Epithelial cell of proximal tubule (primary cell): Measurements from ENCODE around the gene IL6R. TPM values are rescaled to one million over a fixed set of nuclear protein-coding genes. Genes with fewer than 3 reads are reported as not detected.

Experiments used
- DNase-seq: peaks from one replicate; pipeline ENCODE4 v3.0.0-alpha.2; 2011; ENCODE audit warnings: low read depth
- H3K4me3 ChIP-seq: 2 replicates; pipeline ENCODE4 v1.5.1; 2011; ENCODE audit warnings: low read depth, mild to moderate bottlenecking, low read length
- CTCF ChIP-seq: conservative IDR thresholded peaks from 2 replicates; pipeline ENCODE4 v1.5.1; 2012; ENCODE audit warnings: low read depth, mild to moderate bottlenecking, low read length
- total RNA-seq: library from RNA; depleted of rRNA; stranded (reverse); fragments of >200 nt; gene quantifications from 2 replicates; pipeline ENCODE4 v1.2.3, GENCODE V29; 2015

IL6R gene
- total RNA-seq, 1 donor from 2014 or later, result 9.5 TPM

DNA sequence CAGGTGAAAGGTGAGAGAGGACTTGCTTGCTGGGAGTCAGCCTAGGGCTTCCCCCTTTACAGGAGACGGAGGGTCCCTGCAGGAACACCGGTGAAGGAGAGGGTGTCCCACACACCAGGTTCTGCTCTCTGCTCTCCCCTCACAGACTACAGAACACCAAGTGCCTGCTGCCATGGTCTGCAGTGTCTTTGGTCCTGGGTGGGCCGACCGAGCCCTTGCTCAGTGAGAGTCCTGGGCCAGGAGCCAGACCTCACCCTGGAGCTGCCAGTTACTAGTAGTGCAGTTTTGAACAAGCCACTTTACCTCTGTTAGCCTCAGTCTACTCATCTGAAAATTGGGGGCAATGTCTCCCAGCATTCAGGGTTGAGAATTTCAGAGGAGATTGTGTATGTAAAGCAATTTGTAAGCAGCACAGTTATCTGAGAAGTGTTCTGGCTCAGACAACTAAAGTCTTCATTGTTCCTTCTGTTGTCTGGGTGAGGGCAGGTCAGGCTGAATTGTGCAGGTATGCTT, 2.7 kb upstream of the IL6R start:
- no peak for DNase-seq
- no peak for TF ChIP-seq CTCF
- no peak overlapping the region for H3K4me3 ChIP-seq

GRCh38 chr1:154403261-154403943, 1.7 kb upstream of the IL6R start:
- DNase-seq, result no peak
- no peak overlapping the region for H3K4me3 ChIP-seq
- no peak for TF ChIP-seq CTCF

GRCh38 chr1:154403983-154404382, 1.2 kb upstream of the IL6R start:
- TF ChIP-seq CTCF, result no peak
- no peak for DNase-seq
- H3K4me3 ChIP-seq, result no peak overlapping the region

DNA sequence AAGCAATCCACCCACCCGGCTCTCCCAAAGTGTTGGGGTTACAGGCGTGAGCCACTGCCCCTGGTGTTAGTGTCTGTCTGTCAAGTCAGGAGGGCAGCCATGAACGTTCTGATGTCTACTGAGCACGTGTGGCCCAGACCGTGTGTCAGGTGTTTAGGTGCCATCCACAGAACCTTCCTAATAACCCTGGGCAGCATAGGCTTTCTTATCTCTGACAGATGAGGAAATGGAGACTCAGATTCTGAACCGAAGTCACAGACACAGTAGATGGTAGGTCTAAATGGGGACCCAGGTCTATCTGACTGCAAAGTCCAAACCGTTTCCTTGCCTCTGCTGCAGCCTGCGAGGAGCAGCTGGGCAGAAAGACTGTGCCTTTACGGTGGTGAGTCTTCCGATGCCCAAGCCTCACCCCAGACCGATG, 622 bp upstream of the IL6R start:
- no peak for TF ChIP-seq CTCF
- H3K4me3 ChIP-seq, result peak overlapping the region; percentile 96

GRCh38 chr1:154405747-154406571, 816 bp downstream of the IL6R start:
- peak; percentile 53 for TF ChIP-seq CTCF
- DNase-seq, result no peak
- peak overlapping the region; percentile 96 for H3K4me3 ChIP-seq

More for the DNA sequence above, 622 bp upstream of the IL6R start:
- no peak for DNase-seq

DNA sequence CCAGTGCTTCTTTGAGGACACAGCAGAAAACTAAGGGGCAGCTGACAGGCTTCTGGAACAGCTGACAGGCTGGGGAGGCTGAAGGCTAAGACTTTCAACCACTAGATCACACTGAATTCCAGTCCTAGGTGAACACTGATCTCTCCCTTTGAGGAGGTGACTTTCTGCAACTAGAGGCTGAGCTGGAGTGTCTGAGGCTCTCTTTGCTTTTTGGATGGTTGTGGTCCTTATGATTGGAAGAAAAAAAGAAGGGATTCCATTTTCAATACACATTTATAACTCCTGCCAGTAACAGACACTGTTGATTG, 1.4 kb downstream of the IL6R start:
- no peak for TF ChIP-seq CTCF
- peak overlapping the region; percentile 96 for H3K4me3 ChIP-seq
- DNase-seq, result no peak
